Activated CD8-positive, alpha-beta memory T cell treated with anti-CD3 and anti-CD28 coated beads, Interleukin-2, amount 50 U/mL, for 24 hours (primary cell): Measurements from ENCODE around the gene SLC22A17.

Experiments used
- DNase-seq: peaks from one replicate; pipeline ENCODE4 v3.0.0-alpha.2; 2020; ENCODE audit errors: extremely low read depth

SLC22A17 gene

DNA sequence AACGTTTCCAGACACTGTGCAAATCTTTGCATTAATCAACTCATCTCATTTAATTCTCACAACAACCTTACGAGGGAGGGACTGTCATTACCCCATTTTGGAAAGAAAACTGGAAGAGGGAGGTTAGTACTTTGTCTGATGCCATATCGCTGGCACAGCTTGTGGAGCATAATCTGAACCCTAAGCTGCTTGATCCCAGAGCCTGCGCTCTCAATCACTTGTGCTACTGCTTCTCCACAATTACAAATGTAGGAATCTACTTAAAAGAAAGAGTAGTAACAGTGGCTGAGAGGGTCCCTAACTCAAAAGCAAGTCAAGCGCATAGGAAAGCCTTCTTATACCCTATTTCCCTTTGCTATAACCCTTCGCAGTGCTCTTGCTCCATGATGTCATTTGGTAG is 9.1 kb upstream of the SLC22A17 start:
- DNase-seq = no peak

DNA sequence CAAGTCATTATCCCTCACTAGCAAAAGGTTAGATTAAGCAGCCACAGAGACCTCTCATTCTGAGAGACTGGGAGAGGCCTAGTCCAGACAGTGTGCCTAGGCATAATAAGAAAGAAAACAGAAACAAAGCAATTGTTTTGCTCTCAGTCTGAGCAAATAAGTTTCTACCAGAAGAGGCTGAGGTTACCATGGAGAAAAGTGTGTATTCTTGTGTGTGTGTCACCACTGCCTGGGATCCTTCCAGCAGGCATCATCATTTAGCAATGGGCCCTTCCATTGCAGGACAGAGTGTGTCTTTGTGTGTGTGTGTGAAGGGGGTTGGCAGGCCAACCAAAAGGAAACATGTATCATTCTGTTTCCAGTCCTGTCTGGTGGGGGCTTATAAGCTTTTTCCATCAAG is 8.6 kb upstream of the SLC22A17 start:
- DNase-seq = no peak

DNA sequence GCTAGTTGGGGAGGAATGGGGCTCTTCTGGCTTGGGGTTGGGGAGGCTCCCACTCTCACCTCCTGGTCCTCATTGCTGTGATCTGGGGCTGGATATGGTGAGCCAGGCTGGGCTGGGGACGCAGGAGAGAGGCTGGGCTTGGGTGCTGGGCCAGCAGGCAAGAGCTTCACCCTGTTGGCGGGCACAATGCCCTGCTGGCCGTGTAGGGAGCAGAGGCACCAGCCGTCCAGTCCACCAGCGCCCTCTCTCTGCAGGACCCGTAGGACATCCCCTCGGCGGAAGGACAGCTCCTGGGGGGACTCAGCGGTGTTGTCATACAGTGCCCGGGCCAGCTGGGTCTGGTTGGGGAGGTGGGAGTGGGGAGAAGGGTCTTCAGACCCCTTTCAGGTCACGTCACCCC is 7.8 kb upstream of the SLC22A17 start:
- DNase-seq = no peak

DNA sequence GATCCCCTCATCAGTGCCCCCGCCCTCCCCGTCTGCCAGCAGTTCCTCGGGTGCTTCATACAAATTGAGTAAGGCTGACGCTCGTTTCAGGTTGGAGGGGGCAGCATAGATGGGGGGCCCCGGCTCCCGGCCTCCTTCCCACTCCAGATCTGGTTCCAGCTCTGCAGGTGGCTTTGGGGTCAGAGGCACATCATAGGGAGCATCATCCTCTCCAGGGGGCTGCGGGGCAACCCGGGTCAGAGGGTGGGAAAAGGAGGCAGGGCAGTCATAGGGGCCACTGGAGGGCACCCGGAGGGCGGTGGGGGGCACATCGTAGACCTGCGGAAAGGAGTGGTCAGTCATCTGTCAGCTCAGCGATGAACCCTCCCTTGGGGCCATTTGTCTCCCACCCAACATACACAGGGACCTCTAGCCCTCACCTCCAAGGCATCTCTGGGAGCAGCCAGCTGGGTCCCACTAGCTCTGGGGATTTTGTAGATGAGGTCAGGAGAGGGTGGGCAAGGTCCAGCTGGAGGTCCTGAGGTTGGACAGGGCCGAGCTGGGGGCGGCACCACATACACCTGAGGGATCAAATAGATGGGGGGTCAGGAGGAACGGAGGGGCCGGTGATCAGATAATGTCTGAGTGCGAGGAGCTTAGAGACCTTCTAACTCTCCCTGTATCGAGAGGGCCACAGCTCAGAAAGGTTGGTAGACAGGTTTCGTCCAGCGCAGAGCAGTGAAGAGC is 7.2 kb upstream of the SLC22A17 start:
- no peak for DNase-seq

DNA sequence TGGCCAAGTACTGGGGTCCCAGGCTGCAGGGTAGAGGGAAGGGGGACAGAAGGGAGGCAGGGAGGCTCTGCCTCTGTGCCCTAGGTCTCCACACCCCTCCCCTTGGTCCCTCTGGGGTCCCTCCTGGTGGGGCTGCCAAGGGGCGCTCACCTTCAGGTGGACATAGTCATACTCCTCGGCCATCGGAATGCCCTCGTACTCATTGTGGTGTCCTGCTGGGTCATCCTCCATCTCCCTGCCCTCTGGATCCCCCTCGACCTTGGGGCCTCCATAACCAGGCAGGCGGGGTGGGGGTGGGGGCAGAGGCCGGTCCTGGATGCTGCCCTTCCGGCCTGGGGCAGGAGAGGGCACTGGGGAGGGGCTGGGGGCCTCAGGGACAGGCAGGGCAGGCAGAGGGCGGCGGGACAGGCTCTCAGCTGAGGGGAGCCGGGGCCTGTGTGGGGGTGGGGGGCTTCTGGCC is 6.5 kb upstream of the SLC22A17 start:
- no peak for DNase-seq

DNA sequence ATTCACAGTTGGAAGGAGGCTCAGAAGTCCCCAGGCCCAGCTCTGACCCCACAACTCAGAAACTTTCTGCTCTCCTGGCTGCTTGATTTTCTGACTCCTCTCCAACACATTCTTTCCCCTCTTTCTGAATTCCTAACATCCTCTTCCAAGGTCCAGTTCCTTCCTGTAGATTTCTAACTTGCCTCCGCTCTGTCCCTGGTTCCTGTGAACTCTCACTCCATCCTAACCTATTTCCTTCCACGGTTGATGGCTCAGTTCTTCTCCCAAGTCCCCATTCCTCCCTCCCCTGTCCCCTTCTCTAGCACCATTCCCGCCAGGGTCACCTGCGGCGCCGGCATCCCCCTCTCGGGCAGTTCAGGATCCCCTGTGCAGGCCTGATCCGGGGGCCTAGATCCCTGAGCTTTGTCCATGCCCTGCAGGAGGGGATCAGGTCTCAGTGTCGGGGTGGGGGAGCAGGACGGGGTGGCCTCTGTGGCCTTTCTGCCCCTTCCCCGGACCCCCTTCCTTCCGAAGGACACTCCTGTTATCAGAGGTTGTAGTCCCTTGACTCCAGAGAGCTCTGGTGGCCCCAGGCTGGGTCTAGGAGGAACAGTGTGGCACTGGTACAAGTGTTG is 6.0 kb upstream of the SLC22A17 start:
- no peak for DNase-seq

DNA sequence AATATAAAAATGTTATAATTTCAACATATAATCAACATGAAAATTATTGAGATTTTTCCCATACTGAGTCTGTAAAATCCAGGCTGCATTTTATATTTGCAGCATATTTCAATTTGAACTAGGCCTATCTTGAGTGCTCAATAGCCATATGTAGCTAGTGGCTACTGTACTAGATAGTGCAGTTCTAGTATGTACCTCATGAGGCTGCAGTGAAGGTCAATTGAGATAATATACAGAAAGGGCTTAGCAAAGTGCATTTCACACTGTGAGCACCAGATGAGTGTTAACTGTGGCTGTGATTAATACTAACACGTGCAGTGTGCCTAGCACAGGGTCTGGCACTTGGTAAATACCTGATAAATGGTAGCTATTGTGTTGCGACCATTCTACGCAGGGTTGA is 5.4 kb upstream of the SLC22A17 start:
- DNase-seq = no peak

DNA sequence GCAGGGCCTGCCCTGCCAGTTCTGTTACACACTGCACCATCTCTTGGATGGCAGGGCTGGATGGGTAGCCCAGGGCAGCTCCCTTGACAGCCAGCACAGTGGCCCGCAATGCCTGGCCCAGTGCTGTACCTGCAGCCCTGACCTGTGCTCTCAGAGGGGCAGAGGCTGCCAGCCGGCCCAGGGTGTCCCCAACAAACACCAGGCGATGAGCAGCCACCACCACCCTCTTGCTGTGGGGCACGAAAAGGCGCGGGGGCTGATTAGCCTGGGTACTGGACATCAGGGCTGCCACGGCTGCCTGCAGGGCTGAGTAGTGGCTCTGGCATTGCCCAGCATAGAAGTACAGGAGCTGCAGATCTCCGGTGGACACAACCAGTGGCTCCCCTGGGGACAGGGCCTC is 4.6 kb upstream of the SLC22A17 start:
- DNase-seq = no peak

DNA sequence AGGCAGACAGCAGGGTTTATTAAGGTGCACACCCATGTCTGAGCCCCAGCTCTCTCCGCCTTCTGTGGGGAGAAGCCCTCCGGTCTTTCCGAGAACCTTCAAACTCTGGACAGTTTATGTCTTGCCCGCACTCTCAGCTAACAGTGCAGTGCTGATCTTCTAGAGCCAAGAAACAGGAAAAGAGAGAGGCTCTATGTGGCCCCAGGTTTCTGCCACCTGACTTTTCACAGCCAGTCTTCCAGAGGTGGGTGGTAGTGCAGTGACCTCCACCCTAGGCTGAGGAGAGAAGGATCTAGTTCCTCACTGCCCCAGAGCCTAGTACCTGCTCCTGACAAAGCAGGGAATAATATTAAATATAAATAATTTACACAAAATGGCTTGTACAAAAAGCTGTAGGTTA is 4.0 kb upstream of the SLC22A17 start:
- no peak for DNase-seq

DNA sequence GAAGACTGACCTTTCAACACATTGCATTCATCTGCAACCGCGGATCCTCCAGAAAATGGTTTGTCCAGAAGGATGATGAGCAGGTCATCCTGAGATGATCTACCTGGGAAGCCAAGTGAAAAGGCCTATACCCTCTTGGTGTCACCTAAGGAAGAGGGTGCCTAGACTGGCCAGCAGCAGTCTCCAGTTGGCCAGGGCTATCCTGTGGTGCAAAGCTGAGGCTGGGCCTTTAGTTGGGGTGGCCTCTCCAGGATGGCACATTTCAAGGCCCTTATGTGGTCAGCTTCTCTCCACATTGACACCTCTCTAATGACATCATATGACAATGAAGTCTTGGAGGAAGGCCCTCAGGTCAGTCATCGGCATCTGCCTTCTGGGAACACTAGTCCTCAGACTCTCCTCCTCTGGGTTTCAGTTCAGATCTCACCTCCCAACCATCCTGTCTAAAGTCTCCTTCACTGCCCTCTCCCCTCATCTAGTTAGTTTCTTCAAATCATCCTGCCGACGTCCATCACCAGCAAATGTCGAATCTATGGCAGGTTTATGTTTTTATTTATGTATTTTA is 3.3 kb upstream of the SLC22A17 start:
- DNase-seq = no peak

DNA sequence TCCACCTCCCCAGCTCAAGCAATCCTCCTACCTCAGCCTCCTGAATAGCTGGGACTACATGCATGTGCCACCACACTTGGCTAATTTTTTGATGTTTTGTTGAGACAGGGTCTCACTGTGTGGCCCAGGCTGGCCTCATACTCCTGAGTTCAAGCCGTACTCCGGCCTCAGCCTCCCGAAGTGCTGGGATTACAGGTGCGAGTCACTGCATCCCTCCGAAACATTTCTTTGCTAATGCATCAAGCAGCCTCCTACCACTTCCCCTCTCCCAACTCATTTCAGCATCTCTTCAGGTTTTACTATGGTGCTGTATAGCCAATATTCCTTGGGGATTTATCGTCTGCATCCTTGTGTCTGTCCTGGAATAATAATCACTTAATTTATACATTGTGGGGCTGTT is 2.3 kb upstream of the SLC22A17 start:
- no peak for DNase-seq

DNA sequence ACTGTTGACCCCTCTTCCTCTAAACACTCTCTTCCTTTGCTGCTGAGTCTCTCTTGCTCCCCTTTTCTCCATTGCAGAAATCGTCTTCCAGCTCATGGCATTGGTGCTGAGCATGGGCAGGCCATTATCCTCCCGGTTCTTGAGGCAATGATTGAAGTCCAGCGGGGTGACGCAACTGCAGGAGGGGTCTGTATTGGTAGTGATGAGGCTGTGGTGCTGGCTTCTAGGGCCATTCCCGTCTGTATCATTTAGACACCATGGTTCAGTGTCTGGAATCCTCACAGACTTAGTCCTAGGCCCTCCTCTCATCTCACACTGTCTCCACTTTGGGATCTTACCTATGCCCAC is 720 bp upstream of the SLC22A17 start:
- no peak for DNase-seq

DNA sequence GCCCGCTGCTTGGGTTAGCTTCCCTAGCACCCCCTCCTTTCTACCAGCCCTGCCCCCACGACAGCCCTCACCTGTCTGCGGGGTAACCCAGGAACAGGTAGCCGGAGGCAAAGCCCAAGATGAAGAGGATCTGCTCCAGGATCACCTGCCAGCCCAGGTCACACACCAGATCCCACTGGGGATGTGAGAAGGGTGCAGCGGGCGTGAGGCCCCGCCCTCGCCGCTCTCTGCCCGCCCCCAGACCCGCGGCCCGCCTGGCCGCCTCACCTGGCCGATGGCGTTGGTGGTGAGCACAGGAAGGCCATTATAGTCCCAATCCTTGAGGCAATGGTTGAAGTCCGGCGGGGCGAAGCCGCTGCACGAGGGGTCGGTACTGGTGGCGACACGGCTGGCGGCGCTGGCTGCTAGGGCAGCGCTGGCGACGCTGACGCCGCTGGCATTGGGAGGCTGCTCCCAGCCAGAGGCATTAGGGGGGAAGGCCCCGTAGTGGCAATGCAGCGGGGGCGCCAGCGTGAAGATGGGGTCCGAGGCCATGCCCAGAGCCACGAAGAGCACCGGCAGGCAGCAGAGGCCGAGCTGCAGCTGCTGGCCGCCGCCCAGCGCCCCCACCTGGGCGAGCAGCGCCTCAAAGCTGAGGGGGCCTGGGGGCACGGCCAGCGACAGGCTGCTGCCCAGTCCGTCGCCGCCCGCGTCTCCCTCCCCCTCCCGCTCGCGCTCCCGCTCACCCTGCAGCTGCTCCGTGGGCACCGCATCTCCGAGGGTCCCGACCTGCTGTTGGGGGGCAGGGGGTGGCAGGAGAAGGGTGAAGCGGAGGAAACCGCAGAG is 794 bp downstream of the SLC22A17 start:
- DNase-seq = no peak

DNA sequence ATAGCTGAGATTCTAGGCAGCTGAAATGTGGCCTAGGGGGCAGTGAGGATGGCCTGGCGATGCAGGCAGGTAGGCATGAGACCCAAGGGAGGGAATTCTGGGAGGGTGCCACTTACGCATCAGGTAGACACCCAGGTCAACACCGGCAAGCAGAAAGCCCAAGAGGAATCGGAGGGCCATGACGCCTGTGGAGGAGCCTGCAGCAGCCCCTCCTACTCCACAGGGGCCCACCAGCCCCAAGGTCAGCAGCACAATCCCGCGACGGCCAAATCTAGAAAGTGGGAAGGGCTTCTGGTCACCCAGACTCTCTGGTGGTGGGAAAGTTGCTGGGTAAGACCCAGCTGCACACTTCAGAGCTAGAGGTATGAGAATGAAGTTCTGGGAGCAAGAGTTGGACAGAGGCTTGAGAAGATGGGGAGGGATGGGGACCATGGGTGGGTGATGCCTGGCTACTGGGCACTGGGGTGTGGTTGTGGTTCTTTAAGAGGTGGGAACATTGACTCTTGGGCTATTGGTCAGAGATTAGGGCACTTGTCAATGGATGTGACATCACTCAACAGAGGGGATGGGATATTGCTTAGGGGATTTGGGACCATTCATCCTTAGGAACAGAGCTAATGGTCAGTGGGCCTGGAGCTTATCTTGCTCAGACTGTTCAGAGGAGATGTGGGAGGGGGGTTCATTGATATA is 3.4 kb downstream of the SLC22A17 start:
- no peak for DNase-seq

DNA sequence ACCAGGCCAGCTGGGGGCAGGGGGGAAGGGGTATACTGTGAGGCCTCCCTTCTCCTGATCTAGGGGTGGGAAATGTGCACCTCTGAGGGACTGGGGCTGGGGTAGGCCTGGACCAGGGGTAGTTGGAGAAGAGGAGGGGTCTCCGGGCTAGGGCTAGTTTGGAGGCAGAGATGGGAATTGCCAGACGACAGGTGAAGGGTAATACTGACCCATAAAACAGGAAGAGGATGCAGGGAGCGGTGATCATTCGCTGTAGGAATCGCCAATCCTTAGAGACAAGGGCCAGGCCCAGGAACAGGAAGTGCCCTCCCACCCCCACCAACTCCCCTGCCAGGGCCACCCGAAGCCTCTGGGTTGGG is 4.4 kb downstream of the SLC22A17 start:
- no peak for DNase-seq

DNA sequence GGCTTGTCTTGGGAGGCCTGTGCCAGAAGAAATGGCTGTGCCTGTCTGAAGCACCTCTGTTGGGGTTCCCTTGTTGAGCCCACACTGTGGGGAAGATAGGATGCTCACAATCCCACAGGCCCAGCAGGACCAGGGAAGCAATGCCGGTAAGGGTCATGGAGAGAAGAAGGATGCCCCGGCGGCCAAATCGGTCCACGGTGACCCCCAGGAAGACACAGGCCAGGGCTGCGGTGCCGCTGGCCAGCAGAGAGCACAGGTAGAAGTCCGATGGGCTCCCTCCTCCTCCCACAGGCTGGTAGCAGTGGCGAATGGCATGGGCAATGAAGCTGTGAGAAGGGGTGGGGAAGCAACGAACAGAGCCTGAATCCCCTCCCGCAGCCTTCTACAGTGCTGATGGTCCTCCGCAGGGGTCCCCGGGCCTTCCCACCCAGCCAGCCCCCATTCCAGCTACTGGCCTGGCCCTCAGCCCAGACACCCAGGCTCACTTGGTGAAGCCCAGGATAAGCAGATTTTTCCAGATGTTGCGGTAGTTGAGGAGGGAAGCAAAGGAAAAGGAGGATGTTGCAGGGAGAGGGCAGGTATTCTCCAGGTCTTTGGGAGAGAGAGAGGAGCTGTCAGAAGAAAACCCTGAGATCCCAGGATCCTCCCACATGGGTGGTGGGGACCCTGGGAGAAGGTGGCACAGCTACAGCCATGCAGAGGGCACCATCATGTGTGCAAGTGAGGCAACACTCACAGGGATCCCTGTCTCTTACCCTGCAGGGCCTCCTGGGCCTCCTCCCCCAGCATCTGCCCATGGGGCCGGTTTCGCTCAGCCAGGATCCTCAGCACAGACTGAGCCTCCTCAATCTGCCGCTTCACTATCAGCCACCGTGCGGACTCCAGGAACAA is 5.0 kb downstream of the SLC22A17 start:
- no peak for DNase-seq

DNA sequence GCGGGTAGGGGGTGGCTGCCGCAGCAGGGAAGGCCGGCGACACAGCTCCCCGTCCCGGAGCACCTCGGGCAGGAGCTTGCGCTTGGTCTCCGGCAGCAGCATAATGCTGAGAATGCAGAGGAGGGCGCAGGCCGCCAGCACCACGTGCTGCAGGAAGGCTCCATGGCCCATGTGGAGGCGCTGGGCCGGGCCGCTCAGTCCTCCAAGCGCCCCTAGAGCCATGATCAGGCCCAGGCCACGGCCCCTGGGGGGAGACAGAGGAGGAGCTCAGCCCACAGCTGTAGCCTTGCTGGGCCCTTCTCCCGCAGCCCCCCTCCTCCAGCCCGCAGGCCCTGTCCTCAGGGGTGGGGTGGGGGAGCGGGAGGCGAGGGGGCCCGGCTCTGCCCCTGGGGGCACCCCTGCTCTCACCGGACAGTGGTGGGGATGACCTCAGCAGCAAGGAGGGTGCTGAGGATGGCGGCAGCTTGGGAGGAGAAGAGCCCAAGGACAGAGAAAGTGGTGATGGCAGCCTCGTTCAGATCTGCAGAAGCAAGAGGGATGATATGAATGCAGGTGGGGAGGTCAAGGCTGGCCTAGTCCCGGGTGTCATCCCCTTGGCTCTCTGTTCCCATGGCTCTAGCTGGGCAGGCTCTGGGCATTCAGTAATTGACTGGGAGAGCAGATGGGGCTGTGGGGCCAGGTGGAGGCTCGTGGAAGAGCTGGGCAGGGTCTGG is 5.8 kb downstream of the SLC22A17 start:
- no peak for DNase-seq

DNA sequence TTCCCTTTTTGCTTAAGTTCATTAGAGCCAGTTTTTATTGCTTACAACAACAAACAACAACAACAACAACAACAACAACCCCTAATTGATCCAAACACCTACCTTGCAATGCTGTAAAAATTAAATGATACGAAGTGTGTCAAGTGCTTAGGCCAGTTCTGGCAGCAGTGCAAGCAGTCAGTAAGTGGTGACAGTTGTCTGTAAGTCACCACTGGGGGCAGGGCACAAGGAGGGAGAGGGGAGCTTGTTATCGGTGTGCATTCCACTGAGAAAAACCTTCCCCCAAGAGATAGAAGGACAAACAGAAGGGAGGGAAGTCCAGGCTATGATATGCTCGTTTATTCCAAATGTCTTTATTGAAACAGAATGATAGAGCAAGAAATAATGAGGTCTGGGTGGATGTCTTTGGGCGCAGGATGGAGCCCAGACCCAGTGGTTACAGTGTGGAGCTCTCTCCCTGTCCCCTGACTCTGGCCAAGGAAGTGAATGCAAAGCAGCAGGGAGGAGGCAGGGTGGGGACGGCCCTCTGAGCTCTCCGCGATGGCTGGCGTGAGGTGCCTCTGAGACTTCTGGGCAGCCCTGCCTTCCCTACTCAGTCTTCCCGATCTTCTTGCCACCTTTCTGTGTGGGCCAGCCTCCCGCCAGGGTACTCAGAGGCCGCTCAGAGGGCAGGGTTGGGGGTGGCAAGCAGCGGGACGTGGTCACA is 6.5 kb downstream of the SLC22A17 start:
- no peak for DNase-seq

DNA sequence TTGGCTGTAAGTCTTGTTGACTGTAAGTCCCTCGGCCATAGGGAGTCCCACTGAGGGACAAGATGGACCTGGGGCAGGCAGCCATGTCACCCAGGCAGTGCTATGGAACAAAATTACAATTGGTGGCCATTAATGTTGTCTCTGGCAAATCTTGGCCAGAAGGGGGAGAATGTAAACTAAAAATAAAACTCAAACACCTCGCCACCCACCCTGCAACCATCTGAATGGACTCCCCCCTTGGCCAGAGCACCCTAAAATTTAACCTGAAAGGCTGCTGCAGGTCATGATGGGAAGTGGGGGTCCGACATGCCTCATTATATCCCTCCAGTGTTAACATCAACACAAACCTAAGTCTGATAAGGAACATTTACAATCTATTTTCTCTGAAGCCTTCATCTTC is 8.2 kb downstream of the SLC22A17 start:
- DNase-seq = no peak
